PC-3 (cell line): ENCODE results near the gene PACRG. TPM values are rescaled to one million over a fixed set of nuclear protein-coding genes. Genes with fewer than 3 reads are reported as not detected.

Source experiments
- ATAC-seq: fragments of 200-7000 bp; cut with Tn5 transposase; 2 replicates; pipeline ENCODE4 v1.9.1; 2020; ENCODE audit warnings: mild to moderate bottlenecking, moderate library complexity
- BruUV-seq: library from RNA; stranded (reverse); fragments of 400-500 nt; replicated peaks from 2 replicates; lab custom pipeline; 2021; lab: Mats Ljungman, UMichigan
- CTCF ChIA-PET: fragments of 300-600 bp; sonication (Branson Sonifier 250); formaldehyde crosslinking; loops from one replicate; lab custom pipeline; 2022; ENCODE audit warnings: antibody characterized with exemption; lab: Charles Lee
- POLR2A ChIA-PET: fragments of 300-600 bp; sonication (Branson Sonifier 250); formaldehyde crosslinking; loops from one replicate; lab custom pipeline; 2022; ENCODE audit warnings: antibody characterized with exemption; ENCODE audit not compliant: unreplicated experiment; lab: Charles Lee
- DNase-seq: peaks from one replicate; pipeline ENCODE4 v3.0.0-alpha.2; 2015
- H2AFZ ChIP-seq: fragments of 300-600 bp; sonication (generic); 2 replicates; pipeline ENCODE4 v1.6.0; 2016; ENCODE audit warnings: antibody characterized with exemption, low read length
- H3F3A ChIP-seq: fragments of 300-600 bp; sonication (generic); one replicate; pipeline ENCODE4 v1.6.0; 2017; ENCODE audit warnings: antibody characterized with exemption, low read length, control low read depth, mild to moderate bottlenecking; ENCODE audit not compliant: unreplicated experiment
- H3K27ac ChIP-seq: fragments of 300-600 bp; sonication (generic); 2 replicates; pipeline ENCODE4 v1.5.1; 2016; ENCODE audit warnings: mild to moderate bottlenecking, low read length
- H3K27me3 ChIP-seq: fragments of 300-600 bp; sonication (generic); 2 replicates; pipeline ENCODE4 v1.6.1; 2016; ENCODE audit warnings: low read length, mixed read lengths
- H3K36me3 ChIP-seq: fragments of 300-600 bp; sonication (generic); 2 replicates; pipeline ENCODE4 v1.6.1; 2016; ENCODE audit warnings: low read depth, mixed run types, low read length, mixed read lengths
- H3K4me1 ChIP-seq: fragments of 300-600 bp; sonication (generic); 2 replicates; pipeline ENCODE4 v1.5.1; 2016; ENCODE audit warnings: low read length; ENCODE audit not compliant: insufficient read depth
- H3K4me2 ChIP-seq: fragments of 300-600 bp; sonication (generic); 2 replicates; pipeline ENCODE4 v1.6.0; 2016; ENCODE audit warnings: low read length
- H3K4me3 ChIP-seq: fragments of 300-600 bp; sonication (generic); 2 replicates; pipeline ENCODE4 v1.5.1; 2016; ENCODE audit warnings: mild to moderate bottlenecking, low read length, mixed read lengths
- H3K79me2 ChIP-seq: fragments of 300-600 bp; sonication (generic); 2 replicates; pipeline ENCODE4 v1.6.1; 2017; ENCODE audit warnings: low read length, mixed read lengths
- H3K9ac ChIP-seq: fragments of 300-600 bp; sonication (generic); 2 replicates; pipeline ENCODE4 v1.6.0; 2016; ENCODE audit warnings: mild to moderate bottlenecking, low read length
- H3K9me2 ChIP-seq: fragments of 300-600 bp; sonication (generic); replicated peaks from 2 replicates; pipeline ENCODE4 v1.6.1; 2016; ENCODE audit warnings: mixed run types, low read length, mixed read lengths
- H3K9me3 ChIP-seq: fragments of 300-600 bp; sonication (generic); 2 replicates; pipeline ENCODE4 v1.6.1; 2016; ENCODE audit warnings: low read length, mixed read lengths
- H4K20me1 ChIP-seq: fragments of 300-600 bp; sonication (generic); 2 replicates; pipeline ENCODE4 v1.6.1; 2016; ENCODE audit warnings: low read length, mixed read lengths
- EZH2 ChIP-seq: fragments of 300-600 bp; sonication (generic); IDR thresholded peaks from one replicate; pipeline ENCODE4 v1.6.1; 2017; ENCODE audit warnings: antibody characterized with exemption, mild to moderate bottlenecking, low read length; ENCODE audit not compliant: unreplicated experiment
- EZH2phosphoT487 ChIP-seq: fragments of 300-600 bp; sonication (generic); IDR thresholded peaks from 2 replicates; pipeline ENCODE4 v1.6.1; 2018; ENCODE audit warnings: mild to moderate bottlenecking, antibody characterized with exemption, low read length, borderline replicate concordance
- intact Hi-C: fragments of 100-400 bp; cut with micrococcal nuclease; formaldehyde crosslinking; loops from 2 replicates; pipeline ENCODE4 v1.9.0; 2023
- total RNA-seq: library from RNA; depleted of rRNA; stranded (reverse); fragments of >200 nt; gene quantifications from 2 replicates; pipeline ENCODE4 v1.2.3, GENCODE V29; 2014
- TF ChIP-seq, protein P1 (sequence below): fragments of 300-600 bp; sonication (generic); conservative IDR thresholded peaks from 2 replicates; pipeline ENCODE4 v1.5.1; 2017; ENCODE audit warnings: antibody characterized with exemption, low read depth, mild to moderate bottlenecking, low read length

The PACRG gene
- total RNA-seq, 1 experiment from 2014 or later: not detected

DNA sequence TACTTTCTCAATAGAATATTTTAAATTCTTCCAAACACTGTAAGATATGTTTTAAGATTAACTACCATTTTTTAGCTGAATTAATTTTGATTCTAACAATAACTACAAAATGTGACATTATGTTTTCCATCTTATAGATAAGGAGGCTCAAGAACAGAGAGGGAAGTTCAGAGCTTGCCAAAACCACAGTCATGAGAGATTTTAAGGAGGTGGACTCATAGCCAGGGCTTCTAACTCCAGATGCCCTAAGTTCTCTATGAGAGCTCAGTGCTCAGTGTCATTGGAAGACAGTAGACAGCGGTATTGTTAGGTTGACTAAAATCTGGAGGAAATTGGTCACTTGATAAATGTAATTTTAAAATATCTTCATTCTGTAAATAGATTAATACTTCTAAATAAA lies 144.2 kb downstream of the PACRG start:
- BruUV-seq: no TSS peak
- Histone ChIP-seq H3K9me2 (no peaks in the 10 kb centered on the region), H3K4me1 (no peaks in the 10 kb centered on the region), H3K27me3 (peaks cover 10% of the 10 kb centered on the region; the same call in 1 of the 2 replicates), H3K4me3 (no peak overlapping the region), H3K27ac (no peak overlapping the region), H3F3A (no peaks in the 10 kb centered on the region), H3K4me2 (no peak overlapping the region), H3K9me3 (no peaks in the 10 kb centered on the region), H3K79me2 (no peaks in the 10 kb centered on the region), H3K36me3 (no peaks in the 10 kb centered on the region), H3K9ac (no peak overlapping the region), H4K20me1 (no peaks in the 10 kb centered on the region), H2AFZ (no peak overlapping the region)
- CTCF ChIA-PET: no interaction called here
- TF ChIP-seq EZH2phosphoT487 (no peak), EZH2 (no peak)
- TF ChIP-seq, protein P1, sequence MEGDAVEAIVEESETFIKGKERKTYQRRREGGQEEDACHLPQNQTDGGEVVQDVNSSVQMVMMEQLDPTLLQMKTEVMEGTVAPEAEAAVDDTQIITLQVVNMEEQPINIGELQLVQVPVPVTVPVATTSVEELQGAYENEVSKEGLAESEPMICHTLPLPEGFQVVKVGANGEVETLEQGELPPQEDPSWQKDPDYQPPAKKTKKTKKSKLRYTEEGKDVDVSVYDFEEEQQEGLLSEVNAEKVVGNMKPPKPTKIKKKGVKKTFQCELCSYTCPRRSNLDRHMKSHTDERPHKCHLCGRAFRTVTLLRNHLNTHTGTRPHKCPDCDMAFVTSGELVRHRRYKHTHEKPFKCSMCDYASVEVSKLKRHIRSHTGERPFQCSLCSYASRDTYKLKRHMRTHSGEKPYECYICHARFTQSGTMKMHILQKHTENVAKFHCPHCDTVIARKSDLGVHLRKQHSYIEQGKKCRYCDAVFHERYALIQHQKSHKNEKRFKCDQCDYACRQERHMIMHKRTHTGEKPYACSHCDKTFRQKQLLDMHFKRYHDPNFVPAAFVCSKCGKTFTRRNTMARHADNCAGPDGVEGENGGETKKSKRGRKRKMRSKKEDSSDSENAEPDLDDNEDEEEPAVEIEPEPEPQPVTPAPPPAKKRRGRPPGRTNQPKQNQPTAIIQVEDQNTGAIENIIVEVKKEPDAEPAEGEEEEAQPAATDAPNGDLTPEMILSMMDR: no peak
- ATAC-seq: no peak
- DNase-seq: no peak
- intact Hi-C loops: no loop called here
- POLR2A ChIA-PET: no interaction called here

DNA sequence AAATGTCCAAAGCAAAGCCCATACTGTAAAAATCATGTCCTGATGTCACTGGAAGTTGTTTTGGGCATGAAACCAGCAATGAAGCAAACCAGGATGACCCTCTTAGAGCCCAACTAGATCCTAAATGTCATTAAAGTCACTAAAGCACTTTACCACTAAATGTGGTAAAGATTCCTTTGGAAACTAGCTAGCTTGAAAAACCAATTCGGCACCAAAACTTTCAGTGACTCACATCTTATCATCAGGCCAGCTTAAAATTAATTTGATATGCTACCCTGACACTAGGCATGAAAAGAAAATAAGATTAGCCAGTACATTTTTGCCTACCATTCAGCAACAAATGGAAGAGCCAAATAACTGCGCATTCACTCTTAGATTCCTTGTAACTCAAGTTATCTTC lies 145.8 kb downstream of the PACRG start:
- intact Hi-C loops: no loop called here
- CTCF ChIA-PET: no interaction called here
- BruUV-seq: no TSS peak

DNA sequence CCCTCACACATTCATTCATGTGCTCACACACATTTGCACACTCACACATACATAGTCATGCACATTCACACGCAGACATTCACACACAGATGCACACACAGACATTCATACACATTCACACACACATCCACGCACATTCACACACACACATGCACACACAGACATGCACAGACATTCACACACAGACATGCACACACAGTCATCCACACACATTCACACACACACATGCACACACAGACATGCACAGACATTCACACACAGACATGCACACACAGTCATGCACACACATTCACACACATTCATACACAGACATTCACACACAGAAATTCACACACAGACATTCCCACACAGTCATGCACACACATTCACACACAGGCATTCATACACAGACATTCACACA lies 147.3 kb downstream of the PACRG start:
- Histone ChIP-seq H3K27me3 (no peaks in the 10 kb centered on the region), H3K4me3 (no peak overlapping the region), H3K9me3 (no peaks in the 10 kb centered on the region), H3K79me2 (no peaks in the 10 kb centered on the region), H3K9me2 (no peaks in the 10 kb centered on the region), H3F3A (no peaks in the 10 kb centered on the region), H3K4me2 (no peak overlapping the region), H3K36me3 (no peaks in the 10 kb centered on the region), H2AFZ (no peak overlapping the region), H3K4me1 (no peaks in the 10 kb centered on the region), H3K27ac (no peak overlapping the region), H4K20me1 (no peaks in the 10 kb centered on the region), H3K9ac (no peak overlapping the region)
- DNase-seq (no peak), ATAC-seq (no peak)
- intact Hi-C loops: no loop called here
- BruUV-seq: no TSS peak
- TF ChIP-seq EZH2: no peak
- TF ChIP-seq, protein P1: no peak
- POLR2A ChIA-PET: no interaction called here
- CTCF ChIA-PET: no interaction called here

More for the DNA sequence above, 145.8 kb downstream of the PACRG start:
- DNase-seq (no peak), ATAC-seq (no peak)
- POLR2A ChIA-PET: no interaction called here
- H3K9me2 ChIP-seq: no peaks in the 10 kb centered on the region
- H3K9ac ChIP-seq: no peak overlapping the region
- TF ChIP-seq EZH2phosphoT487: no peak
- no peak for TF ChIP-seq EZH2
- TF ChIP-seq, protein P1: no peak
- H3K27me3 ChIP-seq: 0 out of 2 replicates have a peak, but pooled peaks cover 4% of the 10 kb centered on the region
- no peaks in the 10 kb centered on the region for H3F3A ChIP-seq
- no peaks in the 10 kb centered on the region for H3K79me2 ChIP-seq
- no peak overlapping the region for H3K4me3 ChIP-seq
- H3K4me1 ChIP-seq: no peaks in the 10 kb centered on the region
- H4K20me1 ChIP-seq: no peaks in the 10 kb centered on the region
- H3K36me3 ChIP-seq: no peaks in the 10 kb centered on the region
- H3K4me2 ChIP-seq: no peak overlapping the region
- no peak overlapping the region for H3K27ac ChIP-seq
- no peaks in the 10 kb centered on the region for H3K9me3 ChIP-seq
- H2AFZ ChIP-seq: no peak overlapping the region
